ENCODE results near the gene SPDYE5.
"Not testable (repeated sequence)": the region's sequence is repeated elsewhere in the genome, so short reads cannot be mapped to it uniquely, and the experiment has no call there.

Gene SPDYE5
- 0 to 0.06 reads per million in 2 experiments for total RNA-seq

GRCh38 chr7:75492020-75492419 is at the start of gene SPDYE5:
Gene SPDYE5, plus strand, starts transcription at chr7:75492320. Its CDS starts 1,728 bp downstream, at chr7:75494048.
- not testable (repeated sequence) for DNase-seq (ENCODE audit: low read depth)

GRCh38 chr7:75442465-75443111 is 49.5 kb upstream of the SPDYE5 start:
- not testable (repeated sequence) for DNase-seq (ENCODE audit: low read depth)

GRCh38 chr7:75449946-75450345 is 42.2 kb upstream of the SPDYE5 start:
- not testable (repeated sequence) for DNase-seq (ENCODE audit: low read depth)

GRCh38 chr7:75452494-75452955 is 39.6 kb upstream of the SPDYE5 start:
- DNase-seq (ENCODE audit: low read depth), result not testable (repeated sequence)

GRCh38 chr7:75456403-75456802 is 35.7 kb upstream of the SPDYE5 start:
- DNase-seq (ENCODE audit: low read depth), result not testable (repeated sequence)

GRCh38 chr7:75458034-75458433 is 34.1 kb upstream of the SPDYE5 start:
- DNase-seq (ENCODE audit: low read depth), result not testable (repeated sequence)

- DNase-seq (ENCODE audit: low read depth), result not testable (repeated sequence)
Measured at GRCh38 chr7:75460541-75460940, 31.6 kb upstream of the SPDYE5 start.

GRCh38 chr7:75470166-75470565 is 22.0 kb upstream of the SPDYE5 start:
- DNase-seq (ENCODE audit: low read depth), result not testable (repeated sequence)

- not testable (repeated sequence) for DNase-seq (ENCODE audit: low read depth)
Measured at GRCh38 chr7:75477457-75477856, 14.7 kb upstream of the SPDYE5 start.

GRCh38 chr7:75480313-75480712 is 11.8 kb upstream of the SPDYE5 start:
- DNase-seq (ENCODE audit: low read depth), result not testable (repeated sequence)

GRCh38 chr7:75485355-75485978 is 6.7 kb upstream of the SPDYE5 start:
- not testable (repeated sequence) for DNase-seq (ENCODE audit: low read depth)

- peak; percentile 75 for DNase-seq (ENCODE audit: low read depth)
Measured at GRCh38 chr7:75485979-75486643, 6.0 kb upstream of the SPDYE5 start, which contains the start of gene POM121C. Gene POM121C, minus strand, starts transcription at chr7:75486299. Its CDS starts 44,803 bp downstream, at chr7:75441496.

GRCh38 chr7:75509033-75509432 is 16.9 kb downstream of the SPDYE5 start:
- DNase-seq (ENCODE audit: low read depth), result not testable (repeated sequence)

GRCh38 chr7:75518842-75519241 is 26.7 kb downstream of the SPDYE5 start:
- DNase-seq (ENCODE audit: low read depth), result not testable (repeated sequence)

GRCh38 chr7:75521727-75522126 is 29.6 kb downstream of the SPDYE5 start:
- DNase-seq (ENCODE audit: low read depth), result not testable (repeated sequence)

GRCh38 chr7:75527224-75527722 is 35.2 kb downstream of the SPDYE5 start:
- DNase-seq (ENCODE audit: low read depth), result not testable (repeated sequence)

GRCh38 chr7:75531359-75531821 is 39.3 kb downstream of the SPDYE5 start:
- DNase-seq (ENCODE audit: low read depth), result no peak

- DNase-seq (ENCODE audit: low read depth), result no peak
Measured at GRCh38 chr7:75532639-75533038, 40.5 kb downstream of the SPDYE5 start.

GRCh38 chr7:75533926-75534325 is 41.8 kb downstream of the SPDYE5 start:
- no peak for DNase-seq (ENCODE audit: low read depth)

- DNase-seq (ENCODE audit: low read depth), result no peak
Measured at GRCh38 chr7:75534727-75535307, 42.7 kb downstream of the SPDYE5 start.

GRCh38 chr7:75536491-75536890 is 44.4 kb downstream of the SPDYE5 start:
- no peak for DNase-seq (ENCODE audit: low read depth)
